OCI-LY7 (cell line): ENCODE measurements around the gene NBEA. TPM values are rescaled to one million over a fixed set of nuclear protein-coding genes. Genes with fewer than 3 reads are reported as not detected.

Source experiments
- BruUV-seq: library from RNA; stranded (reverse); fragments of 400-500 nt; replicated peaks from 2 replicates; lab custom pipeline; 2021; lab: Mats Ljungman, UMichigan
- CTCF ChIA-PET: fragments of 300-600 bp; sonication (Branson Sonifier 250); formaldehyde crosslinking; loops from one replicate; lab custom pipeline; 2022; ENCODE audit warnings: antibody characterized with exemption; ENCODE audit not compliant: unreplicated experiment; lab: Charles Lee
- POLR2A ChIA-PET: fragments of 300-600 bp; sonication (Branson Sonifier 250); formaldehyde crosslinking; loops from one replicate; lab custom pipeline; 2022; ENCODE audit warnings: antibody characterized with exemption; lab: Charles Lee
- DNase-seq: peaks from one replicate; pipeline ENCODE4 v3.0.0-alpha.2; 2015; ENCODE audit warnings: low spot score
- H2AFZ ChIP-seq: fragments of 200-600 bp; sonication (generic), shearing (Covaris generic); 2 replicates; pipeline ENCODE4 v1.6.1; 2014; ENCODE audit warnings: mild to moderate bottlenecking, antibody characterized with exemption, low read length, moderate library complexity
- H3K27ac ChIP-seq: fragments of 200-600 bp; sonication (generic); 2 replicates; pipeline ENCODE4 v1.5.1; 2014; ENCODE audit warnings: mixed run types, low read depth, mild to moderate bottlenecking, moderate library complexity, low read length, inconsistent platforms; ENCODE audit not compliant: poor library complexity, severe bottlenecking
- H3K36me3 ChIP-seq: fragments of 200-600 bp; sonication (generic); 2 replicates; pipeline ENCODE4 v1.6.1; 2014; ENCODE audit warnings: mild to moderate bottlenecking, antibody characterized with exemption, low read length, moderate library complexity, mixed read lengths; ENCODE audit not compliant: insufficient read depth
- H3K4me1 ChIP-seq: fragments of 200-600 bp; sonication (generic); 2 replicates; pipeline ENCODE4 v1.5.1; 2014; ENCODE audit warnings: mild to moderate bottlenecking, low read length; ENCODE audit not compliant: insufficient read depth, poor library complexity, severe bottlenecking
- H3K4me2 ChIP-seq: fragments of 200-600 bp; sonication (generic); 2 replicates; pipeline ENCODE4 v1.6.1; 2014; ENCODE audit warnings: mild to moderate bottlenecking, low read length
- H3K4me3 ChIP-seq: fragments of 200-600 bp; sonication (generic); 2 replicates; pipeline ENCODE4 v1.5.1; 2014; ENCODE audit warnings: mild to moderate bottlenecking, low read depth, low read length; ENCODE audit not compliant: poor library complexity, severe bottlenecking
- H3K79me2 ChIP-seq: fragments of 200-600 bp; sonication (generic); 2 replicates; pipeline ENCODE4 v1.6.1; 2016; ENCODE audit warnings: low read depth, mild to moderate bottlenecking, low read length, moderate library complexity, mixed read lengths; ENCODE audit not compliant: insufficient read depth
- H3K9me2 ChIP-seq: fragments of 200-600 bp; sonication (generic); 2 replicates; pipeline ENCODE4 v1.6.1; 2016; ENCODE audit warnings: mild to moderate bottlenecking, low read length, mixed read lengths; ENCODE audit not compliant: insufficient read depth
- H3K9me3 ChIP-seq: fragments of 200-600 bp; sonication (generic); 2 replicates; pipeline ENCODE4 v1.6.1; 2014; ENCODE audit warnings: mild to moderate bottlenecking, mixed run types, low read length, mixed read lengths
- H4K20me1 ChIP-seq: fragments of 200-600 bp; sonication (generic); 2 replicates; pipeline ENCODE4 v1.6.1; 2014; ENCODE audit warnings: mild to moderate bottlenecking, antibody characterized with exemption, low read length, moderate library complexity, mixed read lengths; ENCODE audit not compliant: insufficient read depth
- EZH2phosphoT487 ChIP-seq: fragments of 200-600 bp; sonication (generic); IDR thresholded peaks from 2 replicates; pipeline ENCODE4 v1.6.1; 2018; ENCODE audit warnings: low read depth, borderline replicate concordance, mild to moderate bottlenecking, mixed run types, antibody characterized with exemption, low read length, moderate library complexity, mixed read lengths
- intact Hi-C: fragments of 100-400 bp; cut with micrococcal nuclease; formaldehyde crosslinking; loops from one replicate; pipeline ENCODE4 v1.10.0; 2022; ENCODE audit not compliant: unreplicated experiment
- small RNA-seq: library from RNA; depleted of rRNA; stranded (forward); fragments of <200 nt; gene quantifications from one replicate; pipeline ENCODE3, GENCODE V24; 2014
- total RNA-seq, 2 experiments: library from RNA; depleted of rRNA in 1 of 2; stranded (reverse); fragments of >200 nt in 1 of 2; shearing (Covaris generic) in 1 of 2; gene quantifications; 2 replicates each; pipeline ENCODE4 v1.2.3, GENCODE V29; 2014 to 2022
- TF ChIP-seq, protein P1 (sequence below): fragments of 200-600 bp; sonication (generic); conservative IDR thresholded peaks from 2 replicates; pipeline ENCODE4 v1.5.1; 2014; ENCODE audit warnings: mild to moderate bottlenecking, antibody characterized with exemption, low read length, moderate library complexity, mixed read lengths

NBEA gene
- total RNA-seq, 2 experiments from 2014 or later = 3.6 to 11.0 TPM

DNA sequence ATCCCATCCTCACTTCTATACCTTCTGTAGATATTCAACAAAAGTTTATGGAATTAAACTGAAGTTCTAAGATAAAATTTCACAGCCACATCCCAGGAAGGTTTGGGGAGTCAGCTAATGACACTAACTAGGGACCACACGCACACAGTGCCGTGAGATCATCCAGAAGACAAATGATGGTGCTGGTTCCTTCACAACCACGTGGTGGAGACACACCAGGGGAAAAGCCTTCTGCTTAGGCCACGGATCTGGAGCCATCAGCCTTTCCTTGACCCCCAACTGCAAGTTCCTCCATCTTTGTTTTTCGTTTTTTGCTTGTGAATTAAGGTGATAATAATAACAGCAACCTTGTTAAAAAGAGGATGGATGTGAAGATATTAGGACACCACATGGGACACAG lies 776.0 kb downstream of the NBEA start:
- Histone ChIP-seq H3K4me1 (no peaks in the 10 kb centered on the region), H3K79me2 (no peaks in the 10 kb centered on the region), H3K36me3 (no peaks in the 10 kb centered on the region), H3K9me2 (no peaks in the 10 kb centered on the region), H3K4me3 (no peak overlapping the region), H3K9me3 (no peaks in the 10 kb centered on the region), H3K4me2 (no peak overlapping the region), H2AFZ (no peak overlapping the region), H3K27ac (no peak overlapping the region), H4K20me1 (no peaks in the 10 kb centered on the region)
- intact Hi-C loops = no loop called here
- TF ChIP-seq, protein P1, sequence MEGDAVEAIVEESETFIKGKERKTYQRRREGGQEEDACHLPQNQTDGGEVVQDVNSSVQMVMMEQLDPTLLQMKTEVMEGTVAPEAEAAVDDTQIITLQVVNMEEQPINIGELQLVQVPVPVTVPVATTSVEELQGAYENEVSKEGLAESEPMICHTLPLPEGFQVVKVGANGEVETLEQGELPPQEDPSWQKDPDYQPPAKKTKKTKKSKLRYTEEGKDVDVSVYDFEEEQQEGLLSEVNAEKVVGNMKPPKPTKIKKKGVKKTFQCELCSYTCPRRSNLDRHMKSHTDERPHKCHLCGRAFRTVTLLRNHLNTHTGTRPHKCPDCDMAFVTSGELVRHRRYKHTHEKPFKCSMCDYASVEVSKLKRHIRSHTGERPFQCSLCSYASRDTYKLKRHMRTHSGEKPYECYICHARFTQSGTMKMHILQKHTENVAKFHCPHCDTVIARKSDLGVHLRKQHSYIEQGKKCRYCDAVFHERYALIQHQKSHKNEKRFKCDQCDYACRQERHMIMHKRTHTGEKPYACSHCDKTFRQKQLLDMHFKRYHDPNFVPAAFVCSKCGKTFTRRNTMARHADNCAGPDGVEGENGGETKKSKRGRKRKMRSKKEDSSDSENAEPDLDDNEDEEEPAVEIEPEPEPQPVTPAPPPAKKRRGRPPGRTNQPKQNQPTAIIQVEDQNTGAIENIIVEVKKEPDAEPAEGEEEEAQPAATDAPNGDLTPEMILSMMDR = no peak
- no peak for TF ChIP-seq EZH2phosphoT487
- ChIA-PET POLR2A (no interaction called here), CTCF (no interaction called here)
- no peak for DNase-seq
- no TSS peak for BruUV-seq

DNA sequence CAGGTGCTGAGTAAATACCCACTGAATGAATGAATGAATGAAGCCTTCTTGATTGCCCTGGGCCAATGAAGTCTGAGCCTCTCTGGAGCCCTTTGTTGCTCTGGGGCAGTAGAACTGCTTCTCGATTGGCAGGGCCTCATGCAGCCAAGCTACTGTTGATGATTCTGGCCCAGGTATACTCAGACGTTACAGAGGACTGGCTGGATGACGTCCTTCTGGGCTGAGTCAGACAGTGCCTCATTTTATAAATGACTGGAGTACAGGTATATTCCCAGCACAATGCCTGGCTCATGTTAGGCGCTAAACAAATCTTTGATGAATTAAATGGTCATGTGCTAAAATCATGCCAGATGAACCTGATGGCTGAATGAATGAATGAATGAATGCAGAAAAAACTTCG lies 778.2 kb downstream of the NBEA start:
- Histone ChIP-seq H3K27ac (no peak overlapping the region), H3K9me2 (no peaks in the 10 kb centered on the region), H3K4me3 (no peak overlapping the region), H3K36me3 (no peaks in the 10 kb centered on the region), H2AFZ (no peak overlapping the region), H3K9me3 (no peaks in the 10 kb centered on the region), H4K20me1 (no peaks in the 10 kb centered on the region), H3K4me2 (no peak overlapping the region), H3K79me2 (no peaks in the 10 kb centered on the region), H3K4me1 (no peaks in the 10 kb centered on the region)
- CTCF ChIA-PET = no interaction called here
- intact Hi-C loops = loop anchor here (2.0 to 10.0 kb wide), 2 partner anchors 89 to 555 kb away; no protein-coding TSS in a partner anchor
- no peak for DNase-seq
- no TSS peak for BruUV-seq
- TF ChIP-seq EZH2phosphoT487 = no peak
- POLR2A ChIA-PET = no interaction called here

DNA sequence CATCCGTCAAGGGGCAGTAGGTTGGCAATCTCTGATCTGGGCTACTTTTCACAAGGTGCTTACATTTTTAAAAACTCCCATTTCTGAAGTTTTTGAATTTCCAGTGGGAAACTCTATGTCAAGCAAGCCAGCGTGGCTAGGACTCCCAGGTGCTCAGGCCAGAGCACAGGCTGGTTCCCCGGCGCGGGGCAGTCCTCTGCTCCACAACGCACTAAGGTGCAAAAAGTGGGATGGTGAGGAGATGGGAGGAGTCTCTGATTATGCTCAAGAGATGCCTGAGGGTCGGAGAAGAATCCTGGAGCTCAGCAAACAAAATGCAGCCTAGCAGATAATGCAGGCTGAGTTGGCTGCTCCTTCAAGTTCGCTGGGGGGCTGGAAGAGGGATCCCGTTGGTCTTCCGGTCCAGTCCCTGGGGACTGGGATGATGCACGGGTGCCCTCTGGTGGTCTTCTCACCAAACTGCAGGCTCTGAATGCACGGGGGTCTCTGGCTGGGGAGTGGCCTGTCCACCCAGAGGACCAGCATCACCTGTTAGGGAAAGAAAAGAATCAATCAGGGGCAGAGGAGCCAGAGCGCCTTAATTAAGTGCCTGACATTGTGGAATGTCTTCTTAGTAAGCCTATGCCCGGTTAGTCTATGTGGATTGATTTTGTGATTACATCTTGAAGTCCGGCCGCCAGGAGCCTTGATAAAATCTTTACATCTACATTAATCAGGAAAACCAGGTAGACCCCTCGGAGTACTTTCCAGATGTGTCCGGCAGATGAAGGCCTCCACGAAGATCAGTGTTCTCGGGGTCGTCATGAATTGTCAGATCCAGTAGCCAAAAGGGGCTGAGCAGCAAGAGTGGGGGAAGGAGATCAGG lies 778.9 kb downstream of the NBEA start:
- no peaks in the 10 kb centered on the region for H3K79me2 ChIP-seq
- H3K4me1 ChIP-seq = no peaks in the 10 kb centered on the region
- H4K20me1 ChIP-seq = no peaks in the 10 kb centered on the region
- intact Hi-C loops = loop anchor here (2.0 to 10.0 kb wide), 2 partner anchors 90 to 556 kb away; no protein-coding TSS in a partner anchor
- H3K9me3 ChIP-seq = no peaks in the 10 kb centered on the region
- ChIA-PET POLR2A (no interaction called here), CTCF (no interaction called here)
- H2AFZ ChIP-seq = no peak overlapping the region
- H3K9me2 ChIP-seq = no peaks in the 10 kb centered on the region
- H3K36me3 ChIP-seq = no peaks in the 10 kb centered on the region
- BruUV-seq = no TSS peak
- DNase-seq = peak; percentile 33
- TF ChIP-seq EZH2phosphoT487 = no peak
- TF ChIP-seq, protein P1 = peak; percentile 89
- no peak overlapping the region for H3K4me3 ChIP-seq
- 0 out of 2 replicates have a peak overlapping the region, but pooled peaks have one; percentile 13 for H3K4me2 ChIP-seq
- no peak overlapping the region for H3K27ac ChIP-seq

Small RNA genes lying within 50 kb of the gene (small RNA-seq; reads per million reads assigned to genes)
- gene RF00017 = not detected
